Activated CD8-positive, alpha-beta memory T cell treated with anti-CD3 and anti-CD28 coated beads, Interleukin-2, amount 50 U/mL, for 24 hours (primary cell): ENCODE measurements around the gene KLK10.

Experiments
- DNase-seq: peaks from one replicate; pipeline ENCODE4 v3.0.0-alpha.2; 2020; ENCODE audit errors: extremely low read depth

KLK10 gene, protein sequence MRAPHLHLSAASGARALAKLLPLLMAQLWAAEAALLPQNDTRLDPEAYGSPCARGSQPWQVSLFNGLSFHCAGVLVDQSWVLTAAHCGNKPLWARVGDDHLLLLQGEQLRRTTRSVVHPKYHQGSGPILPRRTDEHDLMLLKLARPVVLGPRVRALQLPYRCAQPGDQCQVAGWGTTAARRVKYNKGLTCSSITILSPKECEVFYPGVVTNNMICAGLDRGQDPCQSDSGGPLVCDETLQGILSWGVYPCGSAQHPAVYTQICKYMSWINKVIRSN

DNA sequence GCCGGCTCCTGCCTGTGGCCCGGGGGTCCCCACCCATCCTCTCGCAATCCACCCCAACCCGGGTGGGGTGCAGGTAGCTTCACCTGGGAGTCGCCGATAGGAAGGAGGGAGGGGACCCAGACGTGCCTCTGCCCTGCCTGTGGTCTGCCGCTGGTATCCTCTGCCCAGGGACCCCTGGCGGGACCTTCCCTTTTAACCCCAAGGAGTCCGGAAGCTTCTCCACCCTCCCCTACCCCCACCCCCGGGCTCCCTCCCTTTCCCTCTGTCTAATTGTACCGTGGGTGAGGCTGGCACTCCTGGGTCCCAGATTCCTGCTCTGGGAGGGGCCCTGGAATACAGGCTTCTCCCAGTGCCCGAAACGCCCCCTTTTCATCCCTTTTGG is at the start of gene KLK10:
KLK10 (minus strand) TSS at position 166 of the 382 bp plus-strand sequence. CDS start 579 bp downstream, outside the sequence.
- DNase-seq = no peak

DNA sequence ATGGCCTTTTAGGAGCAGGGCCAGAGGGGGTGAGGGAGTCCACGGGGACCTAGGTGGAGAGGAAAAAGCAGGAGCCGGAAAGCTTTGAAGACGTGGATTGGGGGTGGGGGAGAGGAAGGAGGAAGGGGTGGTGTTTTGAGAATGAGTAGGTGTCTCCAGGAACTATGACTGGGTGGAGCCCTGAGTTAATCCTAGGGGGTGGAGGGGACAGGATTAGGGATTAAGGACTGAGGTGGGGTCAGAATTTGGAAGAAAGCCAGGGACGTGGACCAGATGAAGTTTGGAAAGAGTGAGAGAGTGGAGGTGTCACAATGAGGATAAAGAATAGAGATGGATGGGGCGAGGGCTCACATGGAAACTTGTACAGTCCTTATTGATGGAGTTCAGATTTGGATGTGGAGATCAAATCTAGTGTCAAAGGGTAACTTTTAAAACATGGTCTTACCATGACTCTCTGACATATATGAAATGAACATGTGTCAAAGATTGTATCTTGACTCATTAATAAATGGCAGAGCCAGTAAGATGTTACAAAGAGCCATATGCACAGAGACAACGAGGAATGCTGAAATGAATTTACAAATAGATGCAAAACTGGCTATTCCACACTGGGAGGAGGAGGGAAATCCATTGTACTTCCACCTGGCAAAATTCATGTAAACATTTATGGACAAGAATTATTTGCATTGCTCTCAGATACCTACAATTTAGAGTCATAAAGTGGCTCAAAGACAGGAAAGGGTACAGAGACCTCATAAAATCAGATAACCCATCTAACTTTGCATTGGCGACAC is 47.1 kb upstream of the KLK10 start:
- no peak for DNase-seq

DNA sequence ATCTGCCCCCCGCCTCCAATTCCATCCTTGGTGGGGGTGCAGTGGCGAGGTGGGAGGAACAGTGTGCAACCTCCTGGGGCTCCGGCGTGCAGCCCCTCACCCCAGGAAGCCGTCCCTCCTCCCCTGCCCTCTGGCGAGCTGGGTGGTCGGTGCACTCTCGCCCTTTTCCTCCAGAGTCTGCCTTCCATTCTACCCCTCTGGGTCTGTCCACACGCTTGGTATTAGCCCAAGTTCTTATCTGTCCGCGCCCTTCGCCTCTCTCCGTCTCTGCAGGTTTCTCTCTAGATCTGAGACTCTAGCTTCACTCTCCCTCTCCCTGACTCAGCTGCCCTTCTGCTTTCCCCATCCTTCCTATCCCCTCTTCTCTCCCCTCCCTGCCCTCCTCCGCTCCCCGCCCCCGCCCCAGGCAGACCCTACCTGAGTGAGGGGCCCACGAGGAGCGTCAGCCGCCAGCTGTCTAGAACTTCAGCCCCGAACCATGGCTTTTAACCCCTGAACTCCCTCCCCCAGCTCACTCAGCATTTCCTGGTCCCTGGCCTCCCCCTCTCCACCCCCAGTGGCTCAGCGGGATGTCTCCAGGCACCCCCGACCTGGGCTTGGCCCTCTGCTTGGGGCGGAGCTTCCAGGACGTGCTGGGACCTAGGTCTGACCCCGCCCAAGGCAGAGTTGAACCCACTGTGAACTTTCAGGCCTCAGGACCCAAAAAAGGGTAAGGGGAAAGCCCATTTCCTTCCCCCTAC is 45.9 kb upstream of the KLK10 start:
- DNase-seq = no peak

DNA sequence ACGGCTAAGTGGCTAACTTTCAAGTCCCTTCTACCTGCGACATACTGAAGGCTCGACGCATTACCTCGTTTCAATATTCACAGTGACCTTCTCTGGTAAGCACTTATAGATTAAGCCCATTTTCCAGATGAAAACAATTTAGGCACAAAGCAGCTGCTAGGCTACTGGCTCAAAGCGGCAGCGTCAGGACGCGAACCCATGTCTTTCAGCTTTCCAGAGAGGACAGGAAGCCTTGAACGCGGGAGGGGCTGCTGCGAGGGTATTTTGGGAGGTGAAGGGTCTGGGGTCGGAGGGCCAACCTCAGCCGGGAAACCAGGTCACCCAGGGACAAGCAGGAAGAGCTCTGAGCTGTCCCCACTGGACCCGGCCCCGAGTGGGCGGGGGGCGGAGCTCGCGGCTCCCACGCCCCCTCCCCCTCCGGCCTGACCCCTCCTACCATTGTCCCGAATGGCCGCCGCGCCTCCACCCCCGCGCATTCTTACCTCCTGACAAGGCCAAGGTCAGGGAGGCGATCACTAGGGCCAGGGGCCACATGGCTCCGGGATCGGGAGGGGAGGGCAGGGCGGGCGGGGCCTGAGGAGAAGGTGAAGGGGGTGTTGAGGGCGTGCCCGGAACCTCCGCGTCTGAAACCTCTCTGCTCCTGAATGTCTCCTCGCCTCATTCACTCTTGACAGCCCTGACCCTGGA is 45.2 kb upstream of the KLK10 start, which contains the start of gene KLK13:
KLK13 (minus strand) TSS at position 559 of the 687 bp plus-strand sequence; CDS start at position 534, 25 bp downstream.
- DNase-seq = no peak

DNA sequence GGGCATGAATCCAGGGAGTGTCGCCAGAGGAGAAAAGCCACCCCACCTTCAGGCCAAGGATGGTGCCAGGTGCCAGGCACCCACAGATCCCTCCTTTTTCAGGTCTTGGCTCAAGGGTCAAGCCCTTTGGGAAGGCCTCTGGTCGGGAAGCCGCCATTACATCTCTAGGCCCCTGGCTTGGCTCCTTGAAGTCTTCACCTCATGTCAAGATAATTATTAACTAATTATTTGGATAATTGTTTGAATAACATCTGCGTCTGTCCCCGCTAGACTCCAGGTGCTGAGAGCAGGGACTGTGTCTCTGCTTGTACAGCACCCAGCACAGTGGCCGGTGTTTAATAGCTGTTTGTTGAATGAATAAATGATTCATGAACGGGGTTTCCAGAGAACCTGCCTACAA is 44.2 kb upstream of the KLK10 start:
- no peak for DNase-seq

DNA sequence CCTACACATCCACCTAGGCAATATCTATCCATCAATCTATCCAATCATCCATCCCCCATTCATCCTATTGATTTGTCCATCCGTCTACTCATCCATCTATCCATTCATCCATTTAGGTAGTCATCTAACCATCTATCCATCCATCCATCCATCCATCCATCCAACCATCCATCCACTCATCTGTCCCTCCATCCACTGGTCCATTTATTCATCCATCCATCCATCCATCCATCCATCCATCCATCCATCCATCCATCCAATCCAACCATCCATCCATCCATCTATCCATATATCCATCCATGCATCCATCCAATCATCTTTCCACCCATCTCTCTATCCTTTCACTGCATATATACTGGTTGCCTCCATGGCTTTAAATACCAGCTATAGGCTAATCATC is 41.5 kb upstream of the KLK10 start:
- no peak for DNase-seq

DNA sequence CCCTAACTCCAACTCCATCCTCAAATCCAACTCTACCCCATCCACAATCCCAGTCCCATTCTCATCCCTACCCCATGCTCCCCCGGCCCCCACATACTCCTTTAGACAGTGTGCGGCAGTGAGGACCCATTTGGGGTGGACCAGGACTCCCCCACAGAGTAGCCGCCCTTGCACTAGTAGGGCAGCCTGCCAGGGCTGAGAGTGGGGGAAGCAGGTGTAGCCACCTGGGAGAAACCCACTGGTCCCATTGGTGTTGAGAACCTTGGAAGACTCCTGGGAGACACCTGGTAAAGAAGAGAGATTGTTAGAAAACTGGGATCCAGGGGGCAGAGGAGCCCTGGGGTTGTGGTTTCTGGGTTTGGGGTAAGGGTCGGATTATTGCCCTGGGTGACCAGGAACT is 40.8 kb upstream of the KLK10 start:
- DNase-seq = no peak

DNA sequence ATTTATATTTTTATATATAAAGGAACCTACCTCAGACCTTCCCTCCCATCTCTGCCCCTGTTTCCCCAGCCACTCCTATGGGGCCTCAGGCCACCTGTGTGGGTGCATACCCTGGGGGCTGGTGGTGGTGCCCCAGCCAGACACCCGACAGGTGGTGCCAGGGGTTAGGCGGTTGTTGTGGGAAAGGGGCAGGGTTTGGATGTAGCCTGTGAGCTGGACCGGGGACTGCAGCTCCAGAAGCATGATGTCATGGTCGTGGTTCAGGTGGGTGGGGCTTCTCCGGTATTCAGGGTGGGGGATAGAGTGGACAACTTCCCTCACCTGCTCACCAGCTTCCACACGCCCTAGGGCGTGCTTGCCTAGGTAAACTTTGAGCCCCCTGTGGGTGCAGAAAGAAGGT is 40.2 kb upstream of the KLK10 start:
- no peak for DNase-seq

DNA sequence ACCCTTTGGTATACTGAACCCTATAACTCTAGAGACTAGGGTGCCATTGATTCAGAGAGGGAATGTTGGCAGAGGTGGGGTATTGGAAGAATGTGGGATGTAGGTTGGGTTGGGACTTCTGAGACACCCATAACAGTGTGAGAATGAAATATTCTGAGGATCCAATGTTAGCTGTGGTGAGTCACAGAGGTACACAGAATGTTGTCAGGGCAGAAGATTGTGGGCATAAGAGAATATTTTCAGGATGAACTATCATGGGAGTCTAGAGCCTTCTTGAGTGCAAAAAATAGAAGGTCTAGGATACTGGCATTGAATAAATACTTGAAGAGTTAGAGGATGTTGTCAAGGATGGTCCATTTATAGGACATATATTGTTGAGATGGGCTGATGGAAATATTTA is 36.4 kb upstream of the KLK10 start:
- no peak for DNase-seq

DNA sequence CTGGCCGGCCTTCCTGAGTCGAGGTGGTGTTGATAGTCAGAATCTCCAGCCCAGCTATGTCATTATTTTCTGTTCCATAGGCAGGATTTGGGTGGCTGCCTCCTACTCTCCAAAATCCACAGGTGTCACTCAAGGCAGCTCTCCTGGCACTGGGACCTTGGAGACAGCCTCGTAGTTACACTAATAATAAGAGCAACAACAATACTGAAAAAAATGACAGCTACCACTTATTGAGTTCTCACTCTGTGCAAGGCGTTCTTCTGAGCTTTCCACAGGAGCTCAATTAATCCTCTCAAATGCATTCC is 27.5 kb upstream of the KLK10 start:
- DNase-seq = no peak

DNA sequence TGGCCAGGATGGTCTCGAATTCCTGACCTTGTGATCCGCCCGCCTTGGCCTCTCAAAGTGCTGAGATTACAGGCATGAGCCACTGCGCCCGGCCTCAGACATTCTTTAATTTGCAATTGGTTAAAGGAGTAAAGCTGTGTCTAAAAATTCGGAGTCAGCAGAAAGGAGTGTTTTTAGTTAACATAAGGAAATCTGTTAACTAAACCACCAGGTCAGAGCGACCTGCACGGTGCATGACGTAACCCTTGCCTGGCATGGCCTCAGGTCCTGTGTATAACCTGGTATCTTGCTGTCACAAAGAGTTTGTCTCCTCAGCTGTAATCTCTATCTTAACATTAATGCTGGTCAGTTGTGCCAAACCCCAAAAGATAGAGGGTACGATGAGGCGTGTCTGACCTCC is 24.8 kb upstream of the KLK10 start:
- DNase-seq = no peak

DNA sequence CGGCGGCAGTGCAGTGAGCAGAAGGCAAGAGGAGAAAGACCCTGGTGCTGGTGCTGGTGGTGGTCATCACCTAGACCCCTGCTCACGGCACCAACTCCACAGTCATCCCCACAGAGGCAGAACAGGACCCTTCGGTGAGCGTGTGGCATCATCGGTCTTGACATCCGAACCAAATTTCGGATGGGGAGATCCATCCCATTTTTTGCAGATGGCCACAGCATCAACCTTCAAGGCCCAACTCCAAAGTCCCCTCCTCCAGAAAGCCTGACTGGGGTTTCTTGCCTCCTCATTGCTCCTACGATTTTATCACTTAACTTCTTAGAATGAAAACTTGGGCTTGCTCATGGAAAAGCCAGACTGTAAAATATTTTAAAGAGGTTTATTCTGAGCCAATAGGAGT is 24.0 kb upstream of the KLK10 start:
- no peak for DNase-seq

DNA sequence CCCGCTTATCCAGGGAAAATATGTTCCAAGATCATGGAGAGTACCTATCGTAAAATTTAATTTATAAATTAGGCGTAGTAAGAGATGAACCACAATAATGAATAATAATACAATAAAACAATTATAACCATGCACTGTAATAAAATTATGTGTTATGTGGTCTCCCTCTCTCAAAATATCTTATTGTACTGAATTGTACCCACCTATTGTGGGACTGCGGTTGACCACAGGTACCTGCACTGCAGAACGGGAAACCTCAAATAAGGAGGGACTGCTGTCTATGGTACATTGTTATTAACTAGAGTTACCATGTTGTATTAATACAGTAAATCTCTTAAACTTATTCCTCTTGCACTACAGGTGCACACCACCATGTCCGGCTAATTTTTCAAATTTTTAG is 20.6 kb upstream of the KLK10 start:
- no peak for DNase-seq

DNA sequence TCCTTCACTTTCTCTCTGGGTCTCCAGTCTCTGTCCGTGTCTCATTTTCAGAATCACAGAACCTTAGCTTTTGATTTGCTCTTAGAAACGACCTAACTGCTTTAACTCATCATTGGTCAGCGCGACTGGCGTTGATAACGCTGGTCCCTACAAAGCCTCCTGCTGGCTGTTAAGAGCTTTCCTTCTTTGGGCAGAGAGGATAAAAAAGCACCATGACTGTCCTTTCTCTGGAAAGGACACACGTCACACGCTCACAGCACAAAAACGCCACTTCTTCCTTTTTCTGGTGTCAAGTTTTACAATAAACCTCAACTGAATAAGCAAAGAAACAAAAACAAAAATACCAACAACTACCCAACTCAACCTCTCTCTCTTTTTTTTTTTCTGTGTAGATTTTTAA is 17.0 kb upstream of the KLK10 start:
- DNase-seq = no peak

DNA sequence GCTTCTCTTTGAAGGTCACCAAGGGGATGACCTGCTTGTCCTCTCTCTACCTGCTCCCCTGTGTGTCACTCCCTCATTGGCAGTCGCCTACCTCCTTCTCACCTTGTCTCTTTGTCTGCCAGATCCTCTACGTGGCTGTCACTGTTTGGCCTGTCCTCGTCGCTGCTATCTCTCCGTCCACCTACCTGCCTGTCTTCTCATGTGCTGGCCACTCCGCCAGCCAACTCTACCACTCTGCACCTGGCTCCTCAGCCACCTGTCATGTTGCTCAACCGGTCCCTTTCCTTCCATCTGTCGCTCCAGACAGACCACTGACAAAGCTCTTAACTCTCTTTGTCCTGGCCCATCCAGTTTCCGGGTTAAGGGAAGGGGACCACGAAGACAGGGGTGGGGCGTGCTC is 15.2 kb upstream of the KLK10 start, which contains the start of gene KLK12:
KLK12 (minus strand) TSS at position 299 of the 400 bp plus-strand sequence. CDS start 381 bp downstream, outside the sequence.
- no peak for DNase-seq

DNA sequence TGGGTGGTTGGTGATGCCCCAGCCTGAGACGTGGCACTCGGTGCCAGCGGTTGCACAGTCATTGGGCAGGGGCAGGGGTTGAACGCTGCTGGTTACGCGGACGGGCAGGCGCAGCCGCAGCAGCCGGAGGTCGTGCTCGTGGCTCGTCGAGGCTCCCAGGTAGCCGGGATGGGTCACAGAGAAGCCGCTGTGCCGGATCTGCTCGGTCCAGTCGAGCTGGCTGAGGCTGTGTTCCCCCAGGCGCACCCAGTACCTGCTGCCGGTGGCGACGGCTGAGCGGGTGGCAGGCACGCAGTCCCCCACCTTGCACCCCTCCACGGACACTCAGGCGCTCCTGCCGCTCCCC is 12.3 kb upstream of the KLK10 start:
- DNase-seq = no peak

DNA sequence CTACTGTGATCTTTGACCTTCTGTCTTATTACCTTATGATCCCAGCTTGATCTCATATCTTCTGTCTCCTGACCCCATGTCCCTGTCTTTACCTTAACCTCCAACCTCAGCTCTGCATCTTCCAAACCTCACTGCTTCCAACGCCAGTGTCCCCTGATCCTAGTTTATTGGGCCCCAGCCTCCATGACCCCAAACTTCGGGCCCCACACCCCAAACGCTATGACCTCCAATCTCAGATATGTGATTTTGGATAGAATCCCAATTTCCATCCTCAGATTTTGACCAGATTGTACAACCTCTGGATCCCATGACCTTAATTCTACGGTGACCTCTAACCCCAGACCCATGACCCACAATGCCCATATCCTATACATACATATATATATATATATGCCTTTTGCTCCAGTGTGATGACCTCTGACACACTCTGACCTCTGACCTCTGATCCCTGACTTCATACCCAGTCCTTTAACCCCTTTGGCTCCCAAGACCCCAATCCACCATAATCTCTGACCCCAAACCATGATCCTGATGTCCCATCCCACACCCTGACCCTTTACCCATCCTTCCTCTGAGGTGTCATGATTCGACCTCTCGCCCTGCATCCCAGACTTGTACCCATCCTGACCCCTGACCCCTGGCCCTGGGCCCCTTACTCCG is 11.8 kb upstream of the KLK10 start:
- no peak for DNase-seq

DNA sequence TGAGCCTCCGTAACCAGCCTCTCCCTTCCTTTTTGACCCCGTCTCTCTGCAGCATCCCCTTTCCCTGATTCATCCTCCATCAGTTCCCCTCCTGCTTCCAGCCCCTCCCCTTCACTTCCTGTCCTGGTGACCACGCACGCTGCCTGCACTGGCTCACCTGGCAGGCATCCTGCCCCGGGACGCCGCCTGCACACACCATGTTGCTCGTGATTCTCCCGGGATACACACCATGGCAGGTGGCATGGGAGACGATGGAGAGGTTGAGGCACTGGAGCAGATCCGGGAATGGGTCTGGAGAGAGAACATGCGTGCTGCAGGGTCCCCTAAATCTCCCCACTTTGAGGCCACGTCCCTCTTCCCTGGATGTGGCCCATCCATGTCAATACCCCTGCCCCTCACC is 11.1 kb upstream of the KLK10 start:
- DNase-seq = no peak

DNA sequence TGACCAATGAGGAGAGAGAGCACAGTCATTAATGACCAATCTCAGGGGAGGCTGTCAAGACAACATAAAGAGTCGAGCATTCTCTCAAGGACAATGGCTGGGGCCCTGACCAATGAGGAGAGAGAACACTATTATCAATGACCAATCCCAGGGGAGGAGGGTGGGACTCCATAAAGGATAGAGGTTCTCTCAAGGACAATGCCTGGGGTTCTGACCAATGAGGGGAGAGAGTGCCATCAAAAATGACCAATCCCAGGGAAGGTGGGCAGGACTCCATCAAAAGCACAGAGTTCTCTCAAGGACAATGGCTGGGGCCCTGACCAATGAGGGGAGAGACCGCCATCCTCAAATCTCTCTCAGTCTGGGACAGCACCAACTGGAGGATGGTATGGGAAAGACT is 10.2 kb upstream of the KLK10 start:
- DNase-seq = no peak

DNA sequence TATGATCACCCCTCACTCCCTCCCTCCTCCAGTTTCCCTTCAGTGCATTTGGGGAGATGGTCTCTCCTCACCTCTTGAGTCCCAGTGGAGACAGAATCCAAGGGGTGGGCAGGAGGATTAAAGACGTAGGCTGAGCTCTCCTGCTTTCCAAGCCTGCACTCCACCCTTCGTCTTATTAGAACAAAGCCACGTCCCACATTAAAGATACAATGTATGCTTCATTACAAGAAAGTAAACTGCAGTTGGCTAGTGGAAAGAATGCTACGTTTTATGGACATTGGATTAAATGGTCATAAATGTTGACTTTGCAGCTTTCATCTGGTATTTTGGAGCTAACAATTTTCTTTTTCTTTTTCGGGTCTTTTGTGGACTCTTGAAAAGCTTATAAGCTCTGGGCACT is 8.4 kb upstream of the KLK10 start:
- no peak for DNase-seq

DNA sequence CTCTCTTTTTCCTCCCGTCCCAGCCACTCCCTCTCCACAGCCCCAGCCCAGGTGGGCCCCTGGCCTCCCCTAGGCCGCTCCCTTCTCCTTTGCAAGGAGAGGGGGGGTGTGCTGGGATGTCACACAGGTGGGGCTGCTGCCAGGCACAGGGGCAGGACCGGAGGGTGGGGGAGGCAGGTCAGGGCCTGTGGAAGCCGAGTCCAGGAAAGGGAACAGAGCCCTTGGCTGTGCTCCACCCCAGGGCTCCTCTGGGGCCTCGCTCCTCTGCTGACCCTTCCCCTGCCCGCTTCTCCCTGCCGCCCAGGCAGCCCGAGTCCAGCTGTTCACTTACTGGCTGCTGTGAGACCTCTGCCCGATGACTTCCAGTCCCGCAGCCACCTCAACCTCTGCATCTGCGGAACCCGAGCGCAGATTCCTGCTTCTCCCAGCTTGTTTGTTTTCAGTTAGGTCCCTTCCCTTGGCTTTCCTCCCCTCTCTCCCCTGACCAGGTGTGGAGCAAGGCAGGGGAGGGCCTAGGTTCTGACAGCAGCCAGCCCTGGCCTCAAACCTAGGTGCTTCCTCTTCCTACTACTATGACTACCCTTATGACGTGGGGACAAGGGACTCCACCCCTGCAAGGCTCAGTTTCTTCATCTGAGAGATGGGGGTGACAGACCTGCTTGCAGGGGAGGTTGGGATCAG is 7.8 kb upstream of the KLK10 start:
- DNase-seq = no peak
